T-helper 1 cell (primary cell): ENCODE data around the gene ALDH1B1.

ENCODE experiments used
- DNase-seq, 5 donors: peaks; one replicate each; pipeline ENCODE4 v3.0.0-alpha.2; 2012 to 2020
- total RNA-seq, 4 donors: gene quantifications; one replicate each; lab custom pipeline; 2026; lab: John Stamatoyannopoulos, UW

Gene ALDH1B1
- total RNA-seq, result 2.4 to 6.7 (median 4.4) reads per million in 4 donors

DNA sequence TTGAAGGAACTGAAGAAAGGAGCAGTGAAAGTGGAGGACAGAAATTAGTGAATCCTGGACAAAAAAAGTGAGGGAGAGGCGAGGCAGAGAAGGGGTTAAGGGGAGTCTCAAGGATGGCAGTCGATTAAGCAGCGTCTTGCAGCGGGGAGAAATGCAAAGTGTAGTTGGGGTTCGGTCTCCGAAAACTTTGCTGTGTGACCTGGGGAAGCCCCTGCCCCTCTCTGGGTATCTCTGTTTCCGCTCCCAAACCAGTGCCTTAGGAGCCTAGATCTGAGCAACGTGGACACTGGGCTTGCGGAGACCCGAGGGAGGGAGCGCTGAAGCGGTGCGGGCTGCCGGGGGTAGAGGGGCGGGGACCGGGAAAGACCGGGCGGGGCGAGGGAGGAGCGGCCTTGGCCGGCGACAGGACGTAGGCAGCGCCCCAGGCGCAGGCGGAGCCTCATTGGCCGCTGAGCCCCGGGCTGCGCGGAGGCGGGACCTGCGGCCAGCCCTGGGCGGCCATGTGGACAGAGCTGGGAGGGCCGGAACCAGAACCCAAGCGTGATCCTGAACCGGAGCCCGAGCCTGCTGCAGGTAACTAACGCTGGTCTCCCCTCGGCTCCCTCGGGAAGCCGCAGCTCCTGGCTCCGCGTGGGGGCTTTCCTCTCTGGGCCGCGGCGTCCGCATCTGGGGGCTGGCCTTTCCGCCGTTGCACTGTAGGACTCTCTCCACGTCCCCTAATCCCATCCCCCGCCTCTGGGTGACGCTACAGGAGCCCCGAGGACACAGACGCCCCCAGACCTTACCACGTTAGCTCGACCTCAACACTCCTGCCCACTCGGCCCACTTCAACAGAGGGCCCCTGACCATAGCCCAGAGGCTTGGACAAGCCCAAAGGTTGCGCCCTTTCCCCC lies at the start of gene ALDH1B1:
ALDH1B1 (plus strand) TSS at position 468 of the 893 bp plus-strand sequence. CDS start 3,047 bp downstream, outside the sequence.
- peak; percentile 28 to 76 (median 50) for DNase-seq

DNA sequence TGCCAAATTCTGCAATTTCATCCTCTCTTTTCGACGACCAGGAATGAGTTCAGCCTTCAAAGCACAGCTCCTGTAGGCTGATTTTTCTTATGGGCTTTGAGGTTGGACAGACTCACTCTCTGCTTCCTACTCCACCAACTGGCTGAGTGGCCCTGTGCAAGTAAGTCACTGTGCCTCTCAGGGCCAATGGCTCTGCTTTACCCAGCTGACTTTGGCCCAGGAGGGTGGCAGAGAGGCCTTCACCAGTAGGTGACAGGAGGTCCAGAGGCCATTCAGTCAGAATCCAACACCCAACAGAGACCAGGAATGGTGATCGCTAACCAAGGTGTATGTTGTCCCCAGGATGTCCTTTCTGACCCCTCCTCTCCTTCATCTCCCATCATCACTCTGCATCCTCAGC lies 49.5 kb upstream of the ALDH1B1 start:
- DNase-seq, result no peak

DNA sequence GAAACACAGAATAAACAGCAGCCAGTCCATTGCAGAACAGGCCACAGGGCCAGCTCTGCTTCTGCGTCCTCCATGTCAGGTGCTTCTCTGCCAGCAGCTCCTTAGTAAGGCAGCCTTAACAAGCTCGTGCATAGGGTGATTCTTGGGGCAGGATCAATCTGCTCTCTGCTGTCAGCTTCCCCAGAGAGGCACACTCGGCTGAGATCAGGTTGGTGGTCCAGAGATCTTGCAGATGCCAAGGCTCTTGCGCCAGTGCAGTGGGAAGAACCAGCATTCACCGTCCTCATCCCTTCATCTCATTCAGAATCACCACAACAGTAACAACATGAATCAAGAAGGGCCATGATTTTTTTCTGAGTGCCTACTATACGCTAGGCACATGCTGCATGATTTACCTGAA lies 49.0 kb upstream of the ALDH1B1 start:
- no peak for DNase-seq

DNA sequence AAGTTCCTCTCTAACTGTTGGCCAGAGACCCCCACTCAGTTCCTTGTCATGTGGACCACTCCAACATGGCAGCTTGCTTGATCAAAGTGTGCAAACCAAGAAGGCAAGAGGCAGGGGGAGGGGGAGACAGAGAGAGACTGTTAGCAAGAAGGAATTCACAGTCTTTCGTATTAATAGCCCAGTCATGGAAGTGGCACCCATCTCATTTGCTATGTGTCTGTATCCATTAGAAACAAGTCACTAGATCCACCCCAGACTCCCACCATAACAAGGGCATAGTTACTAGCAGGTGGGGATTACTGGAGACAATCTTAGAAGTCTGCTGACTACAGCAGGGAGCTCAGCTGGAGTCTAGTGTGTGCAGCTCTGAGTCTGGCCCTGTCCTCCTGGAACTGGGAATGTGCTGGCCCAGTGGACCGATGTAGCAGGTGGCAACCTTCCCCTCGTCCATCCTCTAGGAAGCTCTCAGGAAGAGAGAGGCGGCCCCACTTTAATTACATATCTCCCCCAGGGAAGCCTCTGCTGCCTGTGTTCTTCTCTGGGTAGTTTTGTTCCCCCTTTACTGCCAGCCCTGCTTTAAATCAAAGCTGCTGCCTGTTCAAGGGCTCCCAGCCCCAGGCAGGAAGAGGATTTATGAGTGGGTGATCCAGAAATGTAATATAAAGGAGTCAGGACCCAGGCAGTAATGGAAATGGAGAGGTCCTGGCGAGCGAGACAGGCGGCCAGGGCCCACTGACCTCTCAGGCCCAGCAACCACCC lies 47.8 kb upstream of the ALDH1B1 start:
- DNase-seq, result no peak

DNA sequence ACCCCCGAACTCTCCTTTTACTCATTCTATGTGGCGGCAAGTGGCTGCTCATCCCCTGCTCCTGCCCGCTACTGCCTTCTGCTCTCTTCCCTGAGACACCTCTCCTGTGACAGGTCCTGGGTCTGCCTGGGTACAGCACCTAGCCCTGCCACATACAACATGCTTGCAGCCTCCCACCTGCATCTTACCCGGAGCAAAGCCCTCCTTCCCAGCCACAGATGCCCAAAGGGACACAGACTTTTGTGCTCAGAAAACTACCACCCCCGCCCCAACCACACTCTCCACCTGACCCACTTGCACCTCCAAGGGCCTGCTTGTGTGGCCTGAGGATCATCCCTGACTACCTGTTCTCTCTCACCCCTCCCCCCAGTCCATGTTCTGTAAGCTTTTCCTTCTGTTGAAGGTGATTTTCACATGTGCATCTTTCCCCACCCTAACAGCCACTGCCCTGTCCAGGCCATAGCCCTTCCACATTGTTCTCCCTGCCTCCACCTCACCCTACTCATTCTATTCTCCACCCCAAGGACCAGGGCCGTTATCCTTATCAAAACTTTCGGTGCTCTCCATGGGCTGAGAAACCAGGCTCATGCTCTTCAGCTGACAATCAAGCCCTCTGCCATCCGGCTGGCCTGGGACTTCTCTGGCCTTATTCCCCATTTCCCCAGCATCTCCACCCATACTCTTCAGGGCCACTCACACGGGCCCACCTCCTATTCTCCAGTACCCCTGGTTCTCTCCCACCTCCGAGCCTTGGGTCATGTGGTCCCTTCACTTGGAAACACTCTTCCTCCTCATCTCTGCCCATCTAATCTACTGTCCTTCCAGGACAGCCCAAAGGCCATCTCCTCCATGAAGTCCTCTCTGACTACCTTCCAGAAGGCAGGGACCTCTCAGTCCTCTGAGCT lies 46.4 kb upstream of the ALDH1B1 start:
- no peak for DNase-seq

DNA sequence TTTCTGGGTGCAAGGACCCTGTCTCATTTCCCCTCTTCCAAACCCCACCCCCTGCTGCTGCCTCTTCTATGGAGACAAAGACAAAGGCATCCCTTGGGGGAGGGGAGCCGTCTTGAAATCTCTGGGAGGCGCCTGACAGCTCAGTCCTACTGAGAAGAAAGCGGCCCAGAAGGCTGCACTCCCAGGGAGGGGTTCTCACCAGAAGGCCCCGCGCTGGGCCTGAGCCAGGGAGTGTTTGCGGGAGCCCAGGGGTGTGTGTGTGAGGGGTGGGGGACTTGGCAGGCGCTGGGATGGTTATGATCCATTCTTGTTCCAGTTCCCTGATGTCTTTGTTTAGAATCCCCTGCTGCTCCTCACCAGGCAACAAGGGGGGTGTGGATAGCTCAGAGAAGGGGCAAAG lies 45.7 kb upstream of the ALDH1B1 start:
- no peak for DNase-seq

DNA sequence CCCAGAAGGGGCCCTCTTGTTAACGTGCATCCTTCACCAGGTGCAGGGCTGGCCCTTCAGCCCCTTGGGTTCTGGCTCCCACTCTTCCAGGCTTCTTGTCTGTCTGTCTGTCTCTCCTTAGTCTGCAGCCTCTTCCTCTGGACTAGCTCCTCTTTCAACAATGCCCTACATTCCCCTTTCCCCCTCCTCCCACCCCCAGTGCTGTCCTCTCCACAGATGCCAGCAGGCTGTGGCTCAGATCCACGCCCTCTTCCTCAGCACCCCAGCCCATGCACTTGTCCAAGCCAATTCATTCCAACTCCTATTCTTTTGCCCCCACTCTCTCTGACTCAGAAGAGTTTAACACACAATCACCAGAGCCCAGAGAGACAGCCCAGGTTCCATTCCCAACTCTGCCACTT lies 45.2 kb upstream of the ALDH1B1 start:
- DNase-seq, result no peak

DNA sequence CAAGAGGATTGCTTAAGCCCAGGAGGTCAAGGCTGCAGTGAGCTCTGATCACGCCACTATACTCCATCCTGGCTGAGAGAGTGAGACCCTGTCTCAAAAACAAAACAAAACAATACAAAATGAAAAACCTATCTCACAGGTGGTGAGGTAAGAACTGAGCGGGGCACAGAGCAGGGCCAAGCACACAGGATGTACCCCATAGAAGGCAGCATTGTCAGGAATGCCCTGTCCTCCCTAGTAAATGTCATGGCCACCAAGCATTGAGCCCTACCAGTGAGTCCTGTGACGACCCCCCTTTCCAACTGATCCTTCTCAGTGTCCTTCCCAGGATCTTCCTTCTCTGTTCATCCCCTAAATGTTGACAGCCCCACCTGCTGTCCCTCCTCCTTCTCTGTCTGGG lies 44.6 kb upstream of the ALDH1B1 start:
- DNase-seq, result no peak

DNA sequence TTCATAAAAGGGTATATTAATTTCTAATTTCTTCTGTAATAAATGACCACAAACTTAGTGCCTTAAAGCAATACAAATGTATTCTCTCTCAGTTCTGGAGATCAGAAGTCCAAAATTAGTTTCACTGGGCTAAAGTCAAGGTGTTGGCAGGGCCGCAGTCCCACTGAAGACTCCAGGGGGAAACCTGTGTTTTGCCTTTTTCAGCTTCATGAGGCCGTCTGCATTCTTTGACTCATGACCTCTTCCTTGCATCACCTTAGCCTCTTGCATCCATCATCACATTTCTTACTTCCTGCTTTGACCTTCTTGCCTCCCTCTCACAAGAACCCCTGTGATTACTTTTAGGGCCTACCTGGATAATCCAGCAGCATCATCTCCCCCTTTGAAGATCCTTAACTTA lies 42.0 kb upstream of the ALDH1B1 start:
- DNase-seq, result no peak

DNA sequence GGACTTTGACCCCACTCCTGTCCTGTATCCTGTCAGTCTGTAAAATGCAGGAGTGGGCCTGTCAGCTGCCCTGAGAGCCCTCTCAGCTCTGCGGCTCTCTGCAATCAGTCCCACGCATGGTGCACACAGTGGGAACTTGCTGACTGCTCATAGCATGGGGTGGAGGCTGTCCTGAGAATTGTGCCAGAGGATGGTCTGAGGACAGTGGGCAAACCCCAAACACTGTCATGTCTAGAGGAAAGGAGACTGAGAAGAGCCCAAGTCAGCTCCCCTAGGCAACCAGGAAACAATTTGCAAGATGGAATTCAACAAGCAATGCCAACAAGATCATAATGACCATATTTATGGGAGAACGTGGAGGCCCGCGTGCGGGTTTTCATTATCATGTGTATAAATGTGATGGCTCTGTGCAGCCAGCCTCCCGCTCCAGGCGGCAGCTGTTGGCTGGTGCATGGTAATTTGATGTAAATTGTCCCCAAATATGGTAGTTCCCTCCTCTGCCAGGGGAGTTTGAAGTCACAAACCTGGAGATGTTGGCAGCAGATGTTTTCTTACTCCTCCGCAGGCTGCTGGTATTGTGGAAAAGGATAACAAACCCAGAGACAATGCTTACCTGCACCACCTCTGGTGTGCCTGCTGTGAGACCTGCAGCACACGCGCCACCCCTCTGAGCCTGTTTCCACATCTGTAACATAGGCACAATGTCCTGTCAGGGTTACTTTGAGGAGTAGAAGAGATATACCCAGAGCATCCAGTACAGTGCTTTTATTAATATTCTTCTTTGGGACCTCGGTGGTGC lies 39.8 kb upstream of the ALDH1B1 start:
- no peak for DNase-seq

DNA sequence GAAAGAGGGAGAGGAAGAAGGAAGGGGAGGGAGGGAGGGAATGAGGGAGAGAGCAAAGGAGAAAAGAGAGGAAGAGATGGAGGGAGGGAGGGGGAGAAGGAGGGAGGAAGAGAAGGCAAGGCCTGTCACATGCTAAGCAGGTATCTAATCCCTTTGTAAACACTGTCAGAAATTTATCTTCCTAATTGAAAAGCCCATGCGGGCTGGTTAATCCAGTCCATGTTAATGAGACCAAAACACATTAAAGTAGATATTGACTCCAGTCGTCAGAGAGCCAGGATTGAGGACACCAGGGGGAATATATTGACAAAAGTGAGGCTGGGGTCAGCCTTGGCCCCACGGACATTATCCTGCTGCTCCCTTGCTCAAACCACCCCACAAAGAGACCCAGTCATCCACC lies 37.4 kb upstream of the ALDH1B1 start:
- DNase-seq, result no peak

DNA sequence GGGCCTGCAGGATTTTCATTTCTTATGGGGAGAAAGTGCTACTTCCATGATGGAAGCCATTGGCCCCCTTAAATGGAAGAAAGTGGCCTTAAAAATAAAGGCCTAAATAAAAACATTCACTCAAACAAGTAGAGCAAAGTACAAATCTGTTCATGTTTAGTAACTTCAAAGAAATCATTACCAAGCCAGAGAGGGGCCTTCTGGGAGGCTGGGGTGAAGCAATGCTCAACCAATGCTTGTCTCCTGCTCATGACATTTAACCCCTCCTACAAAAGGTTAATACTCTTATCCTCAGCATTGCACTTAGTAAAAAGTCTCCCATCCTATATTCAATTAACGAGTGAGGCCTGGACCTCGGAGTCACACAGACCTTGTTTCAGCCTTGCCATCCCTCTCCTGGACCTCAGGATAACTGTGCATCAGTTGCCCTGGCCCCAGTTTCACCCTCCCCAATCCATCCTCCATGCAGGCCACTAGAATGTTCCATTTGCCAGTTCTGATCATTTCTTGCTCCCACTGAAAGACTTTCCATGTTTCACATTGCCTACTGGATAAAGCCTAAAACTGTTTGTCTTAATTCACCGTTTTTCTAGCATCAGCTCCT lies 36.9 kb upstream of the ALDH1B1 start:
- DNase-seq, result no peak

DNA sequence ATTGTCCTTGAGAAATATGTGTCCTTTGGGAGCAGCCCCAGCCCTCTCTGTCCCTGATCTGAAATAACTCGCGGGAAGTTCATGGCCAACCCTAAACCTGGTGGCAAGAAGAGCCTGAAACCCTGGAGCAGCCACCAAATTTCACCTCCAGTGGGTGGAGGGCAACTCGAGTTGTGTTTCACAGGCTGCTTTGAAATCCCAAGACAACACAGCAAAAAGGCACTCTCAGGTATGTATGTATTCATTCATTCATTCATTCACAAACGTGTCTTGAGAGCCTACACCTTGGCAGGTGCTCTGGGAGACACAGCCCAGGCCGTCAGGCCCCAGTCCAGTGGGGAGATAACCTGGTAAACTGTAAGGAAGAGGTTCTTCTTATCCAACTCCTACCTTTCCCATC lies 35.7 kb upstream of the ALDH1B1 start:
- DNase-seq, result no peak

DNA sequence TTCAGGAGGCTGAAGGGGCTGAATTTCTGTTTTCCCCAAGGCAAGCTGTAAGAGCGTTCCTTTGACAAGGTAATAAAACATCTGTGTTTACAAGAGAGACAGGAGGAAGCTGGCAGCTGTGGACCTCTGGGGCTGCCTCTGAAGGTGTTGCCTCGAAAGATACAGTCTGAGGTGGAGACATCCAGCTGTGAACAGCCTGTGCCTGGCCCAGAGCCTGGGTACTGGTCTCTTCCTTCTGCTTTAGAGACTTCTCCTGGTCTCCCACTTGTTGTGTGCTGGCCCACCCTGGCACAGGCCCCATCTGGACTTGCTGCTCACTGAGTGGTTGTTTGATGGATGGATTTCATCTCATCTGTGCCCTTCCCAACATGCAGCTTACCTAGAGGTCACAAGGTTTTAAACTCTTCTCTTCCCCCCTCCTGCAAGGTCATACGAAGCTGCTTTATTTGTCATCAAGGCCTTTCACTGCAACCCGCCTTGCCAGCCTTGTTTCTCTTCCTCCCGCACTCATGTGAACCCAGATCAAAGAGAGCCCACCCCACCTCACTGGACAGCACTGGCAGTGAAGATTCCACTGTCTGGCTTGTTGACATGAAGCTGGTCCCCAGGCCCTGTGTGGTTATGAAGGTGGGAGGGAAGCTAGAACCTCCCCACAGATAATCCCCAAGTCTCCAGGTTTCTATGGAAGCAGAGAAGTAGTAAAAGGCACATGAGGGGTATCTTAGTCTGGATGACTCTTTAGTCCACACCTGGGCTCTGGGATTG lies 35.0 kb upstream of the ALDH1B1 start:
- no peak for DNase-seq

DNA sequence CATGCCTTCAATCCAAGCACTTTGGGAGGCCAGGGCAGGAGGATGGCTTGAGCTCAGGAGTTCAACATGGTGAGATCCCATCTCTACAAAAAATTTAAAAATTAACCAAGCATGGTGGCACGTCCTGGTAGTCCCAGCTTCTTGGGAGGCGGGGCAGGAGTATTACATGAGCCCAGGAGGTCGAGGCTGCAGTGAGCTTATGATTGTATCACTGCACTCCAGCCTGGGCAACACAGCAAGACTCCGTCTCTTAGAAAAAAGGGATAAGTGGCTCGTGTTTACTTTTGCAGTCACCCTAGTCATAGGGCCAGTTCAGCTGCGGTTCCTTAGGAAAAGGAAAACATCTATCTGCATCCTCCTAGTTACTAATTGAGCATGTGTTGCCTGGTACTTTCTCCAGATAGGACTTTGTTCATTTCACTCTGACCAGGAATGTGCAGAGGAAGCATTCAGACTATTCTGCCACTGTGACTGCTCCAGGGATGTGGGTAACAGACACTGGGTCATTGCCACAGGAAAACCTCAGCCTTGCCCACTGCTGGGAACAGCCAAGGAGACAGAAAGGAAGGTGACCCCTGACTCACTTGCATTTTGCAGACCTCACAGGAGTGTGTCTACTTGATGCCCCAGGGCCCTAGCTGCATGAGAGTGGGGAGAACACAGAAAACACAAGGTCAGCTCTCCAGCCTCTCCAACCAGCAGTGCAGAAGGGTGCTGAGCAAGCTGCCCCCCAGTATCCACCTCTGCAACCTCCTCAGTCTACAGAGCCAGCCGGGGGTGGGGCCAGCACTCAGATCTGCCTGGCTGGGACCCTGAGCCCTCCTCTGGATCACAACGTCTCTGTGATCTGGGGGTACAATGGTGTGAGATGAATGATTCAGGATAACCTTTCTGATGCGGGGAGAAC lies 33.9 kb upstream of the ALDH1B1 start:
- DNase-seq, result no peak

DNA sequence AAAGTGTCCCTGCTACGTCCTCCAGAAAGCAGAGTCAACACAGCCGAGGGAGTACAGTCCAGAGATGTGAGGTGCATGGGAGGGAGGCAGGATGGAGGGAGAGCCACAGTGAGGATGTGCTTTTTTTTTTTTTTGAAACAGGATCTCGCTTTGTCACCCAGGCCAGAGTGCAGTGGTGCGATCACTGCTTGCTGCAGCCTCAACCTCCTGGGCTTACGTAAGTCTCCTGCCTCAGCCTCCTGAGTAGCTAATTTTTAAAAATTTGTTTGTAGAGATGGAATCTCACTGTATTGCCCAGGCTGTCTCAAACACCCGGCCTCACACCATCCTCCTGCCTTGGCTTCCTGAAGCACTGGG lies 33.2 kb upstream of the ALDH1B1 start:
- DNase-seq, result no peak

DNA sequence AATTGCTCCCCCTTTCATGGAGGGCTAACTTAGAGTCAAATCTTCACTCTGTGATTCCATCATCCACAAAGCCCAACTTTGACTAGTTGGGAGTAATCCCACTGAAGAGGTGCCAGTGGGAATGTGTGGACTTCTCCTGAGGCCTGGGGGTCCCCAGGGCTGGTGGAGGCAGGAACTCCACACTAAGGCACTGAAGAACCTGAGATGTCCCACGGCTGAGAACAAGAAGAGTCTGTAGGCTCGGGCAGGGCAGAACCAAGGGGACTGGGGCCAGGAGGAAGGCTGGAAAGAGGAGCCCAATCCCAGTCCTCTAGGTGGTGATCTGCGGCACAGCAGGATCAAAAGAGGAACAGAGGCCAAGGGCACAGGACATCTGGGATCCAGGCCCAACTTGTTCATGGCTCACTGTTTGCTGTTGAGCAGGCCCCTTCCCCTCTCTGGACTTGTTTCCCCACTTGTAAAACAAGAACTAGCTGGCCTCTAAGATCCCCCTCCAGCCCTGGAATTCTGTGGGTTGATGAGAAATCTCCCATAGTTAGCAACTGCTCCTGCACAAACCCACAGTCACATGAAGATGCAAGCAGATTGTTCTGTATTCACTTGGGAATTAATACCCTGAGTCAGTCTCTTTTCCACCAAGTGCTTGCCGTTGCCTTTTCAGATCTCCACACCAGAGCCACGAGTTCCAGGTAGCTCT lies 32.7 kb upstream of the ALDH1B1 start:
- no peak for DNase-seq

DNA sequence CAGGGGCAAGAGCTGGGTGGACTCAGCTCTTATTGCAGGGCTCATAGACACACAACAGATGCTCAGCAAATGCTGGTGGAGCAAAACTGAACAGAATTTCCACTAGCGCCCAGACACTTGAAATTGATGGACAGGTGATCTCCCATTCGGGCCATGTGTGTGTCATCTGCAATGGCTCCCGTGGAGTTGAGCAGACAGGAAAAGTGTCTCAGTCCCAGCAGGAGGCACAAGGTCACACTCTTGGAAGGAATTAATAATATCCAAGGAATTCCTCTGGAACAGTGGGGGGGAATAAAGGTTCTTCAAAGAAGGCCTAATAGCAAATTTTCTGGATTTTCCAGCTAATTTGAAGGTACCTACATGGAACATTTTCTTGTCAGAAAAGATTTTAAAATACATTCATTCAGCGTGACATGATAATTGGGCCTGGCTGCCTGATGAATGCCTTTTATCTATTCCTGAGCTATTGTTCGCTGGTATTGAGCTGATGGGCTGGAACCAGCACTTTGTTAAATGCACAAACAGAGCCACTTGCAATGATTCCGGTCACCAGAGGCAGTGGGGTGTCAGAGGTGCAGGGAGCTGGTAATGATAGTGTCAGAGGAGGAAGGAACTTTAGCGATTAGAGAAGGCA lies 31.5 kb upstream of the ALDH1B1 start:
- DNase-seq, result no peak

DNA sequence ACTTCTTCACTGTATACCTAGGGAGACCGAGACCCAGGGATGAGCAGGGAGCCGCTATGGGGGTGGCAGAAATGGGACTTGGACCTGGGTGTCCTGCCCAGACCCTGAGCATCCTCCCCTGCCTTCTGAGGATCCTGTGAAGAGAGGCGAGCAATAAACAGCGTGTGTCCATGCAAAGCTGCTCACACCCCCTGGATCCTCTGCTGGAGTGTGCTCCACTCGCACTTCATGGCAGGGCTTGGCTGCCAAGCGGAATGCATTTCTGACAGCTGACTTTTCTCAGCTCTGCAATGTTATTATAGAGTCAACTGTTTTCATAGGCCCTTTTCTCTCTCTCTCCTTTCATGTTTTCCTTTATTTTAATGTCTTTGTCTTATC lies 31.0 kb upstream of the ALDH1B1 start:
- no peak for DNase-seq
